ENCODE data around the gene HHATL. TPM values are rescaled to one million over a fixed set of nuclear protein-coding genes. Genes with fewer than 3 reads are reported as not detected.
A peak's percentile ranks its signal among the peaks of the same experiment; 100 is the strongest.

The HHATL gene
- total and polyA plus RNA-seq, 4 donors = 0.17 TPM; not detected in 3

GRCh38 chr3:42750834-42751233, 48.2 kb upstream of the HHATL start:
- Histone ChIP-seq H3K9me3 (ENCODE audit: control insufficient read depth in 4 of 4, low read length in 3 of 4) (no peaks in the 10 kb centered on the region), H3K27me3 (ENCODE audit: control insufficient read depth in 4 of 4, insufficient read depth in 4 of 4, low read length in 3 of 4) (no peaks in the 10 kb centered on the region), H3K4me1 (ENCODE audit: control insufficient read depth in 4 of 4, insufficient read depth in 4 of 4, low read length in 3 of 4) (peaks cover 0 to 13% (median 6%) of the 10 kb centered on the region in 4 donors), H3K36me3 (ENCODE audit: control insufficient read depth in 4 of 4, insufficient read depth in 3 of 4, low read depth in 1 of 4, low read length in 3 of 4) (no peaks in the 10 kb centered on the region), H3K9ac (ENCODE audit: low read depth in 1 of 2, low read length in 2 of 2) (no peak overlapping the region), H3K4me3 (ENCODE audit: low read depth in 1 of 3, low read length in 3 of 3) (no peak overlapping the region), H3K27ac (ENCODE audit: low read depth in 1 of 2, low read length in 2 of 2) (no peak overlapping the region)
- DNase-seq (ENCODE audit: low spot score) = no peak
- 97% methylated on average over 7 of the region's 7 CpGs for WGBS
- no peak for TF ChIP-seq YY1 (IDR thresholded peaks at IDR 0.05)
- TF ChIP-seq, protein P1, sequence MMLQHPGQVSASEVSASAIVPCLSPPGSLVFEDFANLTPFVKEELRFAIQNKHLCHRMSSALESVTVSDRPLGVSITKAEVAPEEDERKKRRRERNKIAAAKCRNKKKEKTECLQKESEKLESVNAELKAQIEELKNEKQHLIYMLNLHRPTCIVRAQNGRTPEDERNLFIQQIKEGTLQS (IDR thresholded peaks at IDR 0.05) = no peak
- TF ChIP-seq NR2F2 (IDR thresholded peaks at IDR 0.05) = no peak
- no peak for TF ChIP-seq HNF4G (IDR thresholded peaks at IDR 0.05)
- no peak for TF ChIP-seq HNF4A (conservative IDR thresholded peaks at IDR 0.05)
- no peak for TF ChIP-seq ZBTB33 (IDR thresholded peaks at IDR 0.05)
- TF ChIP-seq JUND (IDR thresholded peaks at IDR 0.05) = no peak

GRCh38 chr3:42749753-42750231, 47.2 kb upstream of the HHATL start:
- no peaks in the 10 kb centered on the region for H3K36me3 ChIP-seq (ENCODE audit: control insufficient read depth in 4 of 4, insufficient read depth in 3 of 4, low read depth in 1 of 4, low read length in 3 of 4)
- no peak overlapping the region for H3K9ac ChIP-seq (ENCODE audit: low read depth in 1 of 2, low read length in 2 of 2)
- no peak overlapping the region for H3K27ac ChIP-seq (ENCODE audit: low read depth in 1 of 2, low read length in 2 of 2)
- H3K27me3 ChIP-seq (ENCODE audit: control insufficient read depth in 4 of 4, insufficient read depth in 4 of 4, low read length in 3 of 4) = no peaks in the 10 kb centered on the region
- no peak for DNase-seq (ENCODE audit: low spot score)
- H3K9me3 ChIP-seq (ENCODE audit: control insufficient read depth in 4 of 4, low read length in 3 of 4) = no peaks in the 10 kb centered on the region
- WGBS = 84% methylated on average over 10 of the region's 10 CpGs
- no peak overlapping the region for H3K4me3 ChIP-seq (ENCODE audit: low read depth in 1 of 3, low read length in 3 of 3)
- TF ChIP-seq CTCF (IDR thresholded peaks at IDR 0.05; ENCODE audit: low read depth, low read length, missing input control) (peak; percentile 27), NR2F2 (IDR thresholded peaks at IDR 0.05) (no peak), RAD21 (IDR thresholded peaks at IDR 0.05) (peak; percentile 47 to 58)
- H3K4me1 ChIP-seq (ENCODE audit: control insufficient read depth in 4 of 4, insufficient read depth in 4 of 4, low read length in 3 of 4) = peaks cover 0 to 10% (median 6%) of the 10 kb centered on the region in 4 donors

DNA sequence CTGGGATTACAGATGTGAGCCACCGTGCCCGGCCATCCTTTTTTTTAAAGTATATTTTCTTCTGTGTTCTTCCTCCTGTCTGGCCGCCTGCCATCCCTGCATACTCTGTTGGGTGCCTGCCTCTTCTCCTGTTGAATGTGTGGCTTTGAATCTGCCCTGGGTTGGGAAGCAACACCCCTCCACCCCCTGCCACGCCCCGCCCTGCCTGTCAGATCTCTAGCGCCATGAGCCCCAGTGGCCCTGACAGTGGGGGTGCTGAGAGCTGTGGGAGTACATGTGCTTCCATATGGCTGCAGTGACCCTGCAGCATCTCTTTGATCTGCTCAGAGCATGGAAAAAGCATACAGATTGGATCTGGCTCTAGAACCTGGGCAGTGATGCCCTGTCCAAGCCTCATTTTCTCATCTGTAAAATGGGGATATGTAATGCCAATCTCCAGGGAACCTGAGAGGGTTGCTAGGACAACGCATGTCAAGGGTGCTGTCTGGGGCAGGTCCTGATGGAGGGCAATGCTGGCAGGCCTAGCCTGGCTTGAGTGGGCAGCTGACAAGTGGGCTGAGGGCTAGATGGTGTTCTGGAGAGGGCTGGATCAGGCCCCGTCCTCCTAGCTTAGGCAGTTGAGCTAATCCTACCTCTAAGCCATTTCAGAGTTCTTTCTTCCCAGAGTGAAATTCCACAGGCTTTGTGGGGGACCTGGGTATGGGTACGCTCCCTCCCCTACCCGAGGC, 46.6 kb upstream of the HHATL start:
- no peaks in the 10 kb centered on the region for H3K9me3 ChIP-seq (ENCODE audit: control insufficient read depth in 4 of 4, low read length in 3 of 4)
- no peaks in the 10 kb centered on the region for H3K27me3 ChIP-seq (ENCODE audit: control insufficient read depth in 4 of 4, insufficient read depth in 4 of 4, low read length in 3 of 4)
- DNase-seq (ENCODE audit: low spot score) = peak; percentile 23
- no peak overlapping the region for H3K4me3 ChIP-seq (ENCODE audit: low read depth in 1 of 3, low read length in 3 of 3)
- peaks cover 0 to 10% (median 6%) of the 10 kb centered on the region in 4 donors for H3K4me1 ChIP-seq (ENCODE audit: control insufficient read depth in 4 of 4, insufficient read depth in 4 of 4, low read length in 3 of 4)
- WGBS = 91% methylated on average over 10 of the region's 10 CpGs
- no peak overlapping the region for H3K27ac ChIP-seq (ENCODE audit: low read depth in 1 of 2, low read length in 2 of 2)
- H3K9ac ChIP-seq (ENCODE audit: low read depth in 1 of 2, low read length in 2 of 2) = no peak overlapping the region
- no peaks in the 10 kb centered on the region for H3K36me3 ChIP-seq (ENCODE audit: control insufficient read depth in 4 of 4, insufficient read depth in 3 of 4, low read depth in 1 of 4, low read length in 3 of 4)
- TF ChIP-seq ZBTB33 (IDR thresholded peaks at IDR 0.05) (no peak), FOXA1 (IDR thresholded peaks at IDR 0.05) (no peak), FOXA2 (IDR thresholded peaks at IDR 0.05) (no peak), TAF1 (conservative IDR thresholded peaks at IDR 0.05) (no peak), EGR1 (IDR thresholded peaks at IDR 0.05; ENCODE audit: low read depth in 2 of 2) (no peak), YY1 (IDR thresholded peaks at IDR 0.05) (no peak), NR2F2 (IDR thresholded peaks at IDR 0.05) (no peak), HNF4A (conservative IDR thresholded peaks at IDR 0.05) (no peak), RXRA (IDR thresholded peaks at IDR 0.05) (no peak), RAD21 (IDR thresholded peaks at IDR 0.05) (no peak), JUND (IDR thresholded peaks at IDR 0.05) (no peak)
- TF ChIP-seq, protein P2, sequence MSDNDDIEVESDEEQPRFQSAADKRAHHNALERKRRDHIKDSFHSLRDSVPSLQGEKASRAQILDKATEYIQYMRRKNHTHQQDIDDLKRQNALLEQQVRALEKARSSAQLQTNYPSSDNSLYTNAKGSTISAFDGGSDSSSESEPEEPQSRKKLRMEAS (IDR thresholded peaks at IDR 0.05) = no peak
- TF ChIP-seq, protein P3, sequence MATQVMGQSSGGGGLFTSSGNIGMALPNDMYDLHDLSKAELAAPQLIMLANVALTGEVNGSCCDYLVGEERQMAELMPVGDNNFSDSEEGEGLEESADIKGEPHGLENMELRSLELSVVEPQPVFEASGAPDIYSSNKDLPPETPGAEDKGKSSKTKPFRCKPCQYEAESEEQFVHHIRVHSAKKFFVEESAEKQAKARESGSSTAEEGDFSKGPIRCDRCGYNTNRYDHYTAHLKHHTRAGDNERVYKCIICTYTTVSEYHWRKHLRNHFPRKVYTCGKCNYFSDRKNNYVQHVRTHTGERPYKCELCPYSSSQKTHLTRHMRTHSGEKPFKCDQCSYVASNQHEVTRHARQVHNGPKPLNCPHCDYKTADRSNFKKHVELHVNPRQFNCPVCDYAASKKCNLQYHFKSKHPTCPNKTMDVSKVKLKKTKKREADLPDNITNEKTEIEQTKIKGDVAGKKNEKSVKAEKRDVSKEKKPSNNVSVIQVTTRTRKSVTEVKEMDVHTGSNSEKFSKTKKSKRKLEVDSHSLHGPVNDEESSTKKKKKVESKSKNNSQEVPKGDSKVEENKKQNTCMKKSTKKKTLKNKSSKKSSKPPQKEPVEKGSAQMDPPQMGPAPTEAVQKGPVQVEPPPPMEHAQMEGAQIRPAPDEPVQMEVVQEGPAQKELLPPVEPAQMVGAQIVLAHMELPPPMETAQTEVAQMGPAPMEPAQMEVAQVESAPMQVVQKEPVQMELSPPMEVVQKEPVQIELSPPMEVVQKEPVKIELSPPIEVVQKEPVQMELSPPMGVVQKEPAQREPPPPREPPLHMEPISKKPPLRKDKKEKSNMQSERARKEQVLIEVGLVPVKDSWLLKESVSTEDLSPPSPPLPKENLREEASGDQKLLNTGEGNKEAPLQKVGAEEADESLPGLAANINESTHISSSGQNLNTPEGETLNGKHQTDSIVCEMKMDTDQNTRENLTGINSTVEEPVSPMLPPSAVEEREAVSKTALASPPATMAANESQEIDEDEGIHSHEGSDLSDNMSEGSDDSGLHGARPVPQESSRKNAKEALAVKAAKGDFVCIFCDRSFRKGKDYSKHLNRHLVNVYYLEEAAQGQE (IDR thresholded peaks at IDR 0.05) = no peak
- TF ChIP-seq, protein P1 (IDR thresholded peaks at IDR 0.05) = no peak

All from liver (tissue), 9 donors.